Hepatocyte (in vitro differentiated cells): ENCODE measurements around the gene KRTAP5-7. TPM values are rescaled to one million over a fixed set of nuclear protein-coding genes. Genes with fewer than 3 reads are reported as not detected.

ENCODE experiments used
- DNase-seq: peaks from one replicate; pipeline ENCODE4 v3.0.0-alpha.2; 2016; ENCODE audit warnings: low spot score
- H2AFZ ChIP-seq: fragments of 200-600 bp; sonication (generic); 2 replicates; pipeline ENCODE4 v1.6.0; 2016; ENCODE audit warnings: antibody characterized with exemption, mild to moderate bottlenecking
- H3K27ac ChIP-seq: fragments of 200-600 bp; sonication (generic); 2 replicates; pipeline ENCODE4 v1.5.1; 2016; ENCODE audit warnings: mild to moderate bottlenecking
- H3K27me3 ChIP-seq: fragments of 200-600 bp; sonication (generic); 2 replicates; pipeline ENCODE4 v1.6.1; 2016
- H3K36me3 ChIP-seq: fragments of 200-600 bp; sonication (generic); replicated peaks from 2 replicates; pipeline ENCODE4 v1.5.1; 2016; ENCODE audit warnings: low read depth; ENCODE audit not compliant: insufficient read depth
- H3K4me1 ChIP-seq: fragments of 200-600 bp; sonication (generic); 2 replicates; pipeline ENCODE4 v1.5.1; 2016; ENCODE audit warnings: mild to moderate bottlenecking, moderate library complexity; ENCODE audit not compliant: insufficient read depth
- H3K4me2 ChIP-seq: fragments of 200-600 bp; sonication (generic); 2 replicates; pipeline ENCODE4 v1.6.0; 2016
- H3K4me3 ChIP-seq: fragments of 200-600 bp; sonication (generic); 2 replicates; pipeline ENCODE4 v1.5.1; 2016; ENCODE audit warnings: mild to moderate bottlenecking
- H3K79me2 ChIP-seq: fragments of 200-600 bp; sonication (generic); 2 replicates; pipeline ENCODE4 v1.6.0; 2017; ENCODE audit warnings: mild to moderate bottlenecking
- H3K9me2 ChIP-seq: fragments of 200-600 bp; sonication (generic); replicated peaks from 2 replicates; pipeline ENCODE4 v1.6.0; 2017; ENCODE audit warnings: mild to moderate bottlenecking; ENCODE audit not compliant: insufficient read depth
- H3K9me3 ChIP-seq: fragments of 200-600 bp; sonication (generic); 2 replicates; pipeline ENCODE4 v1.5.1; 2016; ENCODE audit warnings: low read depth, mild to moderate bottlenecking
- H4K20me1 ChIP-seq: fragments of 200-600 bp; sonication (generic); 2 replicates; pipeline ENCODE4 v1.6.0; 2016; ENCODE audit warnings: mild to moderate bottlenecking; ENCODE audit not compliant: insufficient read depth, poor library complexity, severe bottlenecking
- CTCF ChIP-seq: fragments of 200-600 bp; sonication (generic); IDR thresholded peaks from 2 replicates; pipeline ENCODE4 v1.5.1; 2016; ENCODE audit warnings: antibody characterized with exemption, mild to moderate bottlenecking; ENCODE audit not compliant: poor library complexity
- EZH2 ChIP-seq: fragments of 200-600 bp; sonication (generic); IDR thresholded peaks from 2 replicates; pipeline ENCODE4 v1.6.1; 2016; ENCODE audit warnings: antibody characterized with exemption, mild to moderate bottlenecking, borderline replicate concordance
- EZH2phosphoT487 ChIP-seq: fragments of 200-600 bp; sonication (generic); IDR thresholded peaks from one replicate; pipeline ENCODE4 v1.6.1; 2018; ENCODE audit warnings: antibody characterized with exemption, mild to moderate bottlenecking, low read depth, moderate library complexity; ENCODE audit not compliant: unreplicated experiment, severe bottlenecking
- WGBS: methylation state at CpG from one replicate; pipeline ENCODE4 v1.1.6; 2016; ENCODE audit warnings: low lambda C conversion rate; ENCODE audit errors: missing lambda C conversion rate; 5-methylcytosine and 5-hydroxymethylcytosine counted together
- polyA plus RNA-seq: library from polyadenylated mRNA; unstranded; fragments of >200 nt; fragmentation: Nextera tagmentation; extraction: Ambion mirVana; gene quantifications from 2 replicates; pipeline ENCODE4 v1.2.1, GENCODE V29; 2016
- total RNA-seq: library from RNA; depleted of rRNA; stranded (reverse); fragments of >200 nt; gene quantifications from 2 replicates; pipeline ENCODE4 v1.2.3, GENCODE V29; 2014

Gene KRTAP5-7
- total and polyA plus RNA-seq, 2 experiments from 2014 or later, result not detected

- H3K9me2 ChIP-seq, result no peaks in the 10 kb centered on the region
- H3K4me1 ChIP-seq, result peaks cover 8% of the 10 kb centered on the region
- no peaks in the 10 kb centered on the region for H3K9me3 ChIP-seq
- H3K79me2 ChIP-seq, result no peaks in the 10 kb centered on the region
- H3K4me2 ChIP-seq, result no peak overlapping the region
- H4K20me1 ChIP-seq, result no peaks in the 10 kb centered on the region
- H2AFZ ChIP-seq, result no peak overlapping the region
- H3K27ac ChIP-seq, result no peak overlapping the region
- no peaks in the 10 kb centered on the region for H3K36me3 ChIP-seq
- H3K4me3 ChIP-seq, result no peak overlapping the region
- WGBS, result 96% methylated on average over 18 of the region's 18 CpGs
- no peak for TF ChIP-seq EZH2phosphoT487
- TF ChIP-seq CTCF, result no peak
- TF ChIP-seq EZH2, result no peak
- DNase-seq, result no peak
- H3K27me3 ChIP-seq, result no peaks in the 10 kb centered on the region
These were observed 41.6 kb upstream of the KRTAP5-7 start for GRCh38 chr11:71485466-71485865.

GRCh38 chr11:71486320-71486719, 40.7 kb upstream of the KRTAP5-7 start:
- H3K4me2 ChIP-seq, result no peak overlapping the region
- WGBS, result 100% methylated on average over 1 of the region's 1 CpG
- H3K4me3 ChIP-seq, result no peak overlapping the region
- no peaks in the 10 kb centered on the region for H3K9me3 ChIP-seq
- H2AFZ ChIP-seq, result no peak overlapping the region
- TF ChIP-seq EZH2phosphoT487, result no peak
- TF ChIP-seq EZH2, result no peak
- TF ChIP-seq CTCF, result no peak
- H3K27me3 ChIP-seq, result no peaks in the 10 kb centered on the region
- no peak for DNase-seq
- H3K79me2 ChIP-seq, result no peaks in the 10 kb centered on the region
- H4K20me1 ChIP-seq, result no peaks in the 10 kb centered on the region
- H3K27ac ChIP-seq, result no peak overlapping the region
- H3K4me1 ChIP-seq, result peaks cover 4% of the 10 kb centered on the region
- H3K9me2 ChIP-seq, result no peaks in the 10 kb centered on the region
- H3K36me3 ChIP-seq, result no peaks in the 10 kb centered on the region

- no peaks in the 10 kb centered on the region for H3K9me2 ChIP-seq
- no peak overlapping the region for H3K4me2 ChIP-seq
- no peak for TF ChIP-seq CTCF
- TF ChIP-seq EZH2phosphoT487, result no peak
- no peak for TF ChIP-seq EZH2
- no peak overlapping the region for H3K27ac ChIP-seq
- H3K4me3 ChIP-seq, result no peak overlapping the region
- H3K36me3 ChIP-seq, result no peaks in the 10 kb centered on the region
- no peaks in the 10 kb centered on the region for H3K79me2 ChIP-seq
- H3K4me1 ChIP-seq, result peaks cover 4% of the 10 kb centered on the region
- no peaks in the 10 kb centered on the region for H3K27me3 ChIP-seq
- 87% methylated on average over 6 of the region's 6 CpGs for WGBS
- no peaks in the 10 kb centered on the region for H3K9me3 ChIP-seq
- H2AFZ ChIP-seq, result no peak overlapping the region
- H4K20me1 ChIP-seq, result no peaks in the 10 kb centered on the region
- DNase-seq, result no peak
These were observed 38.3 kb upstream of the KRTAP5-7 start for GRCh38 chr11:71488681-71489270.
